Measurements from ENCODE around the gene SHROOM3.

Gene SHROOM3

GRCh38 chr4:76754439-76754838 is 319.4 kb downstream of the SHROOM3 start:
- no peak overlapping the region for H3K27ac ChIP-seq (ENCODE audit: low read depth, low read length)
- H3K36me3 ChIP-seq (ENCODE audit: low read length): no peaks in the 10 kb centered on the region

GRCh38 chr4:76755756-76756155 is 320.7 kb downstream of the SHROOM3 start:
- no peak overlapping the region for H3K27ac ChIP-seq (ENCODE audit: low read depth, low read length)
- no peak overlapping the region for H3K9ac ChIP-seq (ENCODE audit: low read length)
- H3K9me3 ChIP-seq (ENCODE audit: insufficient read depth, low read length): no peaks in the 10 kb centered on the region
- no peaks in the 10 kb centered on the region for H3F3A ChIP-seq (ENCODE audit: insufficient read depth)
- H3K9me2 ChIP-seq (replicated peaks; ENCODE audit: insufficient read depth, low read length): no peaks in the 10 kb centered on the region
- no peaks in the 10 kb centered on the region for H3K79me2 ChIP-seq (ENCODE audit: insufficient read depth, low read length)
- no peak overlapping the region for H2AFZ ChIP-seq (ENCODE audit: low read depth, low read length, severe bottlenecking)
- no peaks in the 10 kb centered on the region for H3K36me3 ChIP-seq (ENCODE audit: low read length)
- H3K4me2 ChIP-seq (ENCODE audit: low read depth, low read length, poor library complexity, severe bottlenecking): no peak overlapping the region
- no peak for TF ChIP-seq CTCF (IDR thresholded peaks at IDR 0.05; ENCODE audit: insufficient read depth, low read length, poor library complexity, severe bottlenecking)
- TF ChIP-seq EZH2phosphoT487 (conservative IDR thresholded peaks at IDR 0.05; ENCODE audit: low read length): no peak
- no peak overlapping the region for H3K4me3 ChIP-seq (ENCODE audit: insufficient read depth, low read length, poor library complexity, severe bottlenecking)
- H3K27me3 ChIP-seq (ENCODE audit: low read length): no peaks in the 10 kb centered on the region
- no peaks in the 10 kb centered on the region for H4K20me1 ChIP-seq (ENCODE audit: low read depth, low read length)

More at GRCh38 chr4:76754439-76754838, 319.4 kb downstream of the SHROOM3 start:
- Histone ChIP-seq H3K9ac (ENCODE audit: low read length) (no peak overlapping the region), H3K4me2 (ENCODE audit: low read depth, low read length, poor library complexity, severe bottlenecking) (no peak overlapping the region), H3K9me3 (ENCODE audit: insufficient read depth, low read length) (no peaks in the 10 kb centered on the region), H3K9me2 (replicated peaks; ENCODE audit: insufficient read depth, low read length) (no peaks in the 10 kb centered on the region), H3K27me3 (ENCODE audit: low read length) (no peaks in the 10 kb centered on the region), H2AFZ (ENCODE audit: low read depth, low read length, severe bottlenecking) (no peak overlapping the region), H4K20me1 (ENCODE audit: low read depth, low read length) (no peaks in the 10 kb centered on the region), H3K4me3 (ENCODE audit: insufficient read depth, low read length, poor library complexity, severe bottlenecking) (no peak overlapping the region), H3F3A (ENCODE audit: insufficient read depth) (no peaks in the 10 kb centered on the region), H3K79me2 (ENCODE audit: insufficient read depth, low read length) (no peaks in the 10 kb centered on the region)
- TF ChIP-seq CTCF (IDR thresholded peaks at IDR 0.05; ENCODE audit: insufficient read depth, low read length, poor library complexity, severe bottlenecking): no peak
- no peak for TF ChIP-seq EZH2phosphoT487 (conservative IDR thresholded peaks at IDR 0.05; ENCODE audit: low read length)

GRCh38 chr4:76756416-76756815 is 321.4 kb downstream of the SHROOM3 start:
- H2AFZ ChIP-seq (ENCODE audit: low read depth, low read length, severe bottlenecking): no peak overlapping the region
- H3K27ac ChIP-seq (ENCODE audit: low read depth, low read length): no peak overlapping the region
- no peaks in the 10 kb centered on the region for H3K36me3 ChIP-seq (ENCODE audit: low read length)
- TF ChIP-seq CTCF (IDR thresholded peaks at IDR 0.05; ENCODE audit: insufficient read depth, low read length, poor library complexity, severe bottlenecking) (no peak), EZH2phosphoT487 (conservative IDR thresholded peaks at IDR 0.05; ENCODE audit: low read length) (no peak)
- no peaks in the 10 kb centered on the region for H4K20me1 ChIP-seq (ENCODE audit: low read depth, low read length)
- no peak overlapping the region for H3K9ac ChIP-seq (ENCODE audit: low read length)
- no peak overlapping the region for H3K4me2 ChIP-seq (ENCODE audit: low read depth, low read length, poor library complexity, severe bottlenecking)
- no peaks in the 10 kb centered on the region for H3K9me2 ChIP-seq (replicated peaks; ENCODE audit: insufficient read depth, low read length)
- H3K27me3 ChIP-seq (ENCODE audit: low read length): no peaks in the 10 kb centered on the region
- H3K4me3 ChIP-seq (ENCODE audit: insufficient read depth, low read length, poor library complexity, severe bottlenecking): no peak overlapping the region
- no peaks in the 10 kb centered on the region for H3F3A ChIP-seq (ENCODE audit: insufficient read depth)
- no peaks in the 10 kb centered on the region for H3K9me3 ChIP-seq (ENCODE audit: insufficient read depth, low read length)
- H3K79me2 ChIP-seq (ENCODE audit: insufficient read depth, low read length): no peaks in the 10 kb centered on the region
